HEK293 (cell line): ENCODE measurements around the gene WDR45B.

Experiments used
- CTCF ChIP-seq: fragments of 450-650 bp; formaldehyde crosslinking; IDR thresholded peaks from 2 replicates; pipeline ENCODE4 v1.5.1; 2016; ENCODE audit warnings: missing biosample characterization, missing genetic modification characterization
- EGR2 ChIP-seq: fragments of 450-650 bp; formaldehyde crosslinking; IDR thresholded peaks from 2 replicates; pipeline ENCODE4 v1.5.1; 2016; ENCODE audit warnings: low read depth, missing biosample characterization, missing genetic modification characterization
- SP7 ChIP-seq: fragments of 450-650 bp; formaldehyde crosslinking; IDR thresholded peaks from 2 replicates; pipeline ENCODE4 v1.5.1; 2016; ENCODE audit warnings: missing biosample characterization, missing genetic modification characterization
- ZNF473 ChIP-seq: fragments of 450-650 bp; formaldehyde crosslinking; IDR thresholded peaks from 2 replicates; pipeline ENCODE4 v1.5.1; 2017; ENCODE audit warnings: missing biosample characterization, missing genetic modification characterization
- ZNF48 ChIP-seq: fragments of 450-650 bp; formaldehyde crosslinking; IDR thresholded peaks from 2 replicates; pipeline ENCODE4 v1.5.1; 2016; ENCODE audit warnings: missing biosample characterization, missing genetic modification characterization
- ZNF521 ChIP-seq: fragments of 450-650 bp; formaldehyde crosslinking; IDR thresholded peaks from 2 replicates; pipeline ENCODE4 v1.5.1; 2017; ENCODE audit warnings: missing biosample characterization, mild to moderate bottlenecking, missing genetic modification characterization
- ZNF529 ChIP-seq: fragments of 450-650 bp; formaldehyde crosslinking; IDR thresholded peaks from 2 replicates; pipeline ENCODE4 v1.5.1; 2017; ENCODE audit warnings: missing genetic modification characterization, missing biosample characterization; ENCODE audit not compliant: insufficient replicate concordance
- ZNF561 ChIP-seq: fragments of 450-650 bp; IDR thresholded peaks from 2 replicates; pipeline ENCODE4 v1.5.1; 2018; ENCODE audit warnings: missing biosample characterization, missing genetic modification characterization, borderline replicate concordance
- ZNF580 ChIP-seq: fragments of 450-650 bp; formaldehyde crosslinking; IDR thresholded peaks from 2 replicates; pipeline ENCODE4 v1.5.1; 2016; ENCODE audit warnings: missing biosample characterization, missing genetic modification characterization
- ZNF76 ChIP-seq: fragments of 450-650 bp; formaldehyde crosslinking; IDR thresholded peaks from 2 replicates; pipeline ENCODE4; 2016; ENCODE audit warnings: low read depth, missing biosample characterization, missing genetic modification characterization, borderline replicate concordance

GRCh38 chr17:82679586-82680465, 31.6 kb upstream of the WDR45B start:
- no peak for TF ChIP-seq EGR2 (tag by site-specific recombination)
- TF ChIP-seq CTCF (tag by site-specific recombination): no peak
- no peak for TF ChIP-seq ZNF473 (tag by site-specific recombination)
- no peak for TF ChIP-seq ZNF521 (tag by site-specific recombination)
- no peak for TF ChIP-seq SP7 (tag by site-specific recombination)
- no peak for TF ChIP-seq ZNF529 (tag by site-specific recombination)
- no peak for TF ChIP-seq ZNF48 (tag by site-specific recombination)
- no peak for TF ChIP-seq ZNF580 (tag by site-specific recombination)
- TF ChIP-seq ZNF76 (tag by site-specific recombination): no peak
- no peak for TF ChIP-seq ZNF561
